GM20431 (cell line): ENCODE data around the gene KIZ.

Experiments used
- in situ Hi-C: fragments of 300-500 bp; cut with MseI, MboI; formaldehyde crosslinking; loops from one replicate; pipeline ENCODE4 v1.15.0; 2020; ENCODE audit warnings: low sequenced_read_pairs; ENCODE audit not compliant: unreplicated experiment

The KIZ gene

GRCh38 chr20:21134883-21135493, 9.1 kb downstream of the KIZ start:
- in situ Hi-C loops = loop anchor here (25.0 kb wide), 1 partner anchor 98 kb away; no protein-coding TSS in a partner anchor

DNA sequence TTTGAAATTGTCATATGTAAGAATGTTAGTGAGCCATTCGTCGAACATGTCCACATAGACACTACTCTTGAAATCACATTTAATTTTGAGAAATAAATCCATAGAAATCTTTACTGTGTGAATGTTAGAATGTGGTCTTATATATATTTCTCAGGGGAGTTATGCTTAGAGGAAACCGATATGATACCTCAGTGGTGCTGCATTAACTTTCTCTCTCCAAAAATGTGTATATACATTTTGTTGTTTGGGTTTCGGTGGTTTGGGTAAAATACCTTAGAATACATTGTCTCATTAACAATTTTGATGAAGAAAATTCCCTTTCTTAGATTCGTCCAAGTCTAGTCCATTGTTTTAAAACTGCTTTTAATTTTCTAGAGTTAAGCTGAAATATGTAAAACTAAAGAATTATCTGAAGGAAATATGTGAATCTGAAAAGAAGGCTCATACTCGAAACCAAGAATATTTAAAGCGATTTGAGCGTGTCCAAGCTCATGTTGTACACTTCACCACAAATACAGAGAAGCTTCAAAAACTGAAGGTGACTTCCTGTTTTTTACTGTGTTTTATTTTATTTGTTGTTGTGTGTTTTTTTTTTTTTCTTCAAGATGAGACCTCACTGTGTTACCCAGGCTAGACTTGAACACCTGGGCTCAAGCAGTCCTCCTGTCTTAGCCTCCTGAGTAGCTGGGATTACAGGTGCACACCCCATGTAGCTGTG, 10.3 kb downstream of the KIZ start:
- in situ Hi-C loops = loop anchor here (25.0 kb wide), 1 partner anchor 99 kb away; no protein-coding TSS in a partner anchor

- in situ Hi-C loops = loop anchor here (25.0 kb wide), 1 partner anchor 100 kb away; no protein-coding TSS in a partner anchor
Observed at GRCh38 chr20:21137078-21137477, 11.2 kb downstream of the KIZ start.

- in situ Hi-C loops = loop anchor here (25.0 kb wide), 1 partner anchor 103 kb away; no protein-coding TSS in a partner anchor
Observed at GRCh38 chr20:21139881-21140566, 14.1 kb downstream of the KIZ start.

DNA sequence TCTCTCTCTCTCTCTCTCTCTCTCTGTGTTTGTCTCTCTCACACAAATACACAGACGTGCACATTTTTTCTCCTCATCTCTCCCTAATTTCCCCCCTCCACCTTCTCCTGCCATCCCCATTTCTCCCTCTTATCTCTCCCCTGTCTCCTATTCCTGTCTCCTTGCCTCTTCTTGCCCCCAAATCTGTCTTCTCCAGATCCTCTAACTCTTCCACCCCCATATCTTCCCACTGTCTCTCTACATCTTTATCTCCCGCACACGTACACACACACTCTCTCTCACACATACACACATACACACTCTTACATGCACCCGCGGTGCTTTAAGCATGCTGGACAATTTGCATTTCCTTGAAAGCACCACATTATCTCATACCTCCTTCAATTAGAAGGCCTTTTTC, 15.9 kb downstream of the KIZ start:
- in situ Hi-C loops = loop anchor here (25.0 kb wide), 1 partner anchor 105 kb away; no protein-coding TSS in a partner anchor

- in situ Hi-C loops = loop anchor here (25.0 kb wide), 1 partner anchor 106 kb away; no protein-coding TSS in a partner anchor
Observed at GRCh38 chr20:21143194-21143890, 17.5 kb downstream of the KIZ start.

DNA sequence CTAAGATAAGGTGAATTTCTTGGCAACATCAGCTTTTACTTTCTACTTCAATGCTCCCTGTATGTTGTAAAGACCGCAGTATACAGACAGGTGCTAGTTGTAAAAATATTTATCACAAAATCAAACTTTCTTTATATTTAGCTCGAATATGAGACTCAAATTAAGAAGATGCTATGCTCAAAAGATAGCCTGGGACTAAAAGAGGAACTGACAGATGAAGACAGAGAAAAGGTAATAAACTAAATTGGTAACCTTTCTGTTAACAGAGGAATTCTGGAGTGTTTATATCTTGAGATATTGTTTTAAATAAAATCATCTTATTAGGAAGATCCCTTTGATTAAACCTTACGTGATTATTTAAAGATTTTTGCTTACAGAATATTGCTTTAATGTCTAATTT, 19.5 kb downstream of the KIZ start:
- in situ Hi-C loops = loop anchor here (25.0 kb wide), 1 partner anchor 108 kb away; no protein-coding TSS in a partner anchor

DNA sequence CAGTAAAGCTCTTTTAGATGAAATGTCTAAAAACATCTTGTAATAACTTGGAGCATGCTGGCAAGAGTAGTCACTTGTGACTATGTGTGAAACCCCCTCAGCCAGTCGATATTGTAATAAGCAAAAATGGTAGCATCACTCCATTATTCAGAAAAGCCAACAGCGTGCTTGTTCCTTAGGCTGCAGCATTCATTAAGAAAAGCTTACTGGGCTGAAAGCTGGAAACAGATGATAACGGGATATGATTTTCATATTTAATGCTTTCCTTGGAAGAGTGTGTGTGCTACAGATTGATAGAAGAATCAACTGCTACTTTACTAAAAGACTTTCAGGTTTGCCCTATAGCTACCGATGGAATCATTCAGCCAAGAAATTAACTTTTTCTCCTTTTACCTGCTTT, 20.3 kb downstream of the KIZ start:
- in situ Hi-C loops = loop anchor here (25.0 kb wide), 1 partner anchor 109 kb away; no protein-coding TSS in a partner anchor

- in situ Hi-C loops = loop anchor here (25.0 kb wide), 1 partner anchor 110 kb away; no protein-coding TSS in a partner anchor
Observed at GRCh38 chr20:21147593-21147992, 21.7 kb downstream of the KIZ start.

DNA sequence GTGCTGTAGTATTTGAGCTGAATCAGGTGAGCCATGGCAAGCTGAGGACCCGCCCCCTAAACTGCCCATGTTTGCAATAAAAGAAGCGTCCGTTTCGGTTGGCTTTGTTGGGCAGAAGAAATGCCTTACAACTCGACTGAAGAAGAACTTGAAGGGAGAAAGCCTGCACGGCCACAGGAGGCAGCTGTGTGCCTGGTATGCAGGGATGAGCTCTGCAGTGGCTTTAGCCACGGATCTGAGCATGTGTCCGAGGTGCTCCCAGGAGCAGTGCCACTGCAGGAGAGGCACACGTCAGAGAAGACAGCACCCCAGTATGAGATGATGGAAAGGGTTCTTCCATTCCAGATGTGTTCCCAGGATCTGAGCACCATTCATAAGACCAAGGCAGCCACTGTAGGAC, 23.5 kb downstream of the KIZ start:
- in situ Hi-C loops = loop anchor here (25.0 kb wide), 1 partner anchor 112 kb away; no protein-coding TSS in a partner anchor

DNA sequence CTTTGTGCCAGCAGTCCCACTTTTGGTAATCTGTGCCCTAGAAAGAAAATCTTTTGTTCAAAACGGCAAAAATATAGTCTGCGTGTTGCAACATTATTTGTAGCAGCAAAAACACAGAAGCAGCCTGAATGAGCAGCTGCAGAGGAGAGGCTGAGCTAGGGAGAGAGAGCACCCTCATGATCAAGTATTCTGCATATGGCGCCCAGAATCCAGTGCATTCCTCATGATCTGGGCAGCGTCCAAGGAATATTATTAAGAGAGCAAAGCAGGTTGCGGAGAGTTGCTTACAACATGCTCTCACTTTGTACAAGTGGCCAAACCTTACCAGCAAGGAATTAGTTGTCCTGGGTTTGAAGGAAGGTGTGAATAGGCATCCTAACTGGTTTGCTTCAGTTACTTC, 25.9 kb downstream of the KIZ start:
- in situ Hi-C loops = no loop called here

DNA sequence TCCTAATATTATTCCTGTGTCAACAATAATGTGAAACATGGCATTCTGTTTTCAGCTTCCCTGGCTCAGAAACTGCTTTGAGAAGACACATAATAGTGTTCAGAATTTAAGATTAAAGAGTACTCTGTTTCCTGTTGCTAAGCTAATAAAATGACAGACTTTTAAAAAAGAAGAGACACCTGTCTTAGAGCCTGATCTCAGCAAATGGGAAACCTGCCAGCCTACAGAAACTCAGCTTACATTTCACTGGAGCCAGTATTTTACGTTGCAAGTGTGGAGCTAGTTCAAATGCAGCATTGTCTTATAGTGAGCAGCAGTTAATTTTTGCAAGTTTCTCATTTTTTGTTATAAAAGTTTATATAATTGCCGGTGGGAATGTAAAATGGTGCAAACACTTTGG, 28.8 kb downstream of the KIZ start:
- in situ Hi-C loops = no loop called here

GRCh38 chr20:21155268-21155667, 29.4 kb downstream of the KIZ start:
- in situ Hi-C loops = no loop called here

- in situ Hi-C loops = no loop called here
Observed at GRCh38 chr20:21156266-21156665, 30.4 kb downstream of the KIZ start.

DNA sequence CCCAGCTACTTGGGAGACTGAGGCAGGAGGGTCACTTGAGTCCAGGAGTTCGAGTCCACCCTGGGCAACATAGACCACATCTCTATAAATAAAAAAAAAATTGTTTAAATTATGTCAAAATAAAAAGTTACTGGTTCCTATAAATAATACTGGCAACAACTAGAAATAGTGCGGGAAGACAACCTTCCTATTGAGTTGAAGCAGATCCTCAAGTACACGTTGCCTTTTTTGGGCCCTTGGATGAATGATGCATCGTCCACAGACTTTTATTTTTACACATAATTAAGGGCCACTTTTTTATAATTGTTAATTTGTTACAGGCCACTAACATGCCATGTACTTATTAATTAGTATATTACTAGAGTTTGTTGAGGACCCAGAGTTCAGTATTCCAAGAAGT, 31.1 kb downstream of the KIZ start:
- in situ Hi-C loops = no loop called here

GRCh38 chr20:21159658-21160380, 33.9 kb downstream of the KIZ start:
- in situ Hi-C loops = no loop called here

DNA sequence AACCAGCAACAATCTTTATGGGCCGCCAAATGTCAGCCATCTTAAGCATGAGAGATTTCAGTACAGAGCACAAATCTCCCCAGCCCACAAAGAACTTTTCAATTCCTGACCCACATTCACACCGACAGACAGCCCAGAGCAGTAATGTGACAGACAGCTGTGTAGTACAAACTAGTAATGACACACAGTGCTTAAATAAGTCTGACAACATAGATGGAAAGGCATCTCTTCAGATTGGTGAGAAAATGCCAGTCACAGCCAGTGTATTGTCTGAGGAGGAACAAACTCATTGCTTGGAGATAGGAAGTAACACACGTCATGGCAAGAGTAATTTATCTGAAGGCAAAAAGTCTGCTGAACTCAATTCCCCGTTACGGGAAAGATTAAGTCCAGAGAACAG, 36.0 kb downstream of the KIZ start:
- in situ Hi-C loops = no loop called here

DNA sequence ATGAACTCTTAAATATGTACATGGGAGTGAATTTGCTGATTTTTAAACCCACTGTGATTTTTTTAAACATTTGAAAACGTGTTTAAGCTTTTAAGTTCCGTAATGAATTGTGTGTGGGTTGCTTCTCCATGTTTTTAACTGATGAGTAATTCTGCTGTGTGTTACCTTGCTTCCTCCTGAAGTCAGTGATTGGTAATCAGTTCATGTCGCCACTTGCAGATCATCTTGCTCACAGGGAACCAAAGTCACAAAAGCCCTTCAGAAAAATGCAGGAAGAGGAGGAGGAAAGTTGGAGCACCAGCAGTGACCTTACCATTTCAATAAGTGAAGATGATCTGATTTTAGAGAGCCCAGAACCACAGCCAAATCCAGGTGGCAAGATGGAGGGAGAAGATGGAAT, 36.7 kb downstream of the KIZ start:
- in situ Hi-C loops = no loop called here

- in situ Hi-C loops = no loop called here
Observed at GRCh38 chr20:21166801-21167200, 40.9 kb downstream of the KIZ start.
